Upper lobe of left lung (tissue), 4 donors: ENCODE measurements around the gene HPGDS.

Experiments
- POLR2AphosphoS5 ChIP-seq, 2 donors: sonication (generic); formaldehyde crosslinking; IDR thresholded peaks; one replicate each; pipeline ENCODE4 v1.5.1; 2017; ENCODE audit warnings: antibody characterized with exemption in 2 of 2
- TF ChIP-seq, protein P1 (sequence below), 6 experiments: fragments of 450-650 bp in 4 of 6; fragments of 200-600 bp in 2 of 6; sonication (generic) in 2 of 6; IDR thresholded peaks; one replicate each; pipeline ENCODE4 v1.5.1; 2016 to 2019; ENCODE audit warnings: antibody characterized with exemption in 6 of 6

DNA sequence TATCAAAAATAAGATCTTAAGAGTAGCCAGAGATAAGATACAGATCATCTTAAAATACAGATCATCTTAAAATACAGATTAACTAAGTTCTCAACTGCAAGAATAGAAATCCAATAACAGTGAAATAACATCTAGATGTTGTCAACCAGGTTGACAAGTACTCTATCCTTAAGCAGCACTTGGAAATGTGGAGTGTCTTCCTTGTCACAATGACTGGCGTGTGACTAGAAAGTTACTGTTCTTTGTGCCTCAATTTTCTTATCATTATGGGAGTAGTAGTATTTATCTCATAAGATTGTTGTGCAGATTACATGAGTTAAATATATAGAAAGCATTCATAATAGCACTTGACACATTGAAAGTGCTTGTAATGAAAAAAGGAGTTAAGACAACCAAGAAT, 25.8 kb upstream of the HPGDS start:
- TF ChIP-seq POLR2AphosphoS5 (IDR thresholded peaks at IDR 0.05) = no peak
- TF ChIP-seq, protein P1, sequence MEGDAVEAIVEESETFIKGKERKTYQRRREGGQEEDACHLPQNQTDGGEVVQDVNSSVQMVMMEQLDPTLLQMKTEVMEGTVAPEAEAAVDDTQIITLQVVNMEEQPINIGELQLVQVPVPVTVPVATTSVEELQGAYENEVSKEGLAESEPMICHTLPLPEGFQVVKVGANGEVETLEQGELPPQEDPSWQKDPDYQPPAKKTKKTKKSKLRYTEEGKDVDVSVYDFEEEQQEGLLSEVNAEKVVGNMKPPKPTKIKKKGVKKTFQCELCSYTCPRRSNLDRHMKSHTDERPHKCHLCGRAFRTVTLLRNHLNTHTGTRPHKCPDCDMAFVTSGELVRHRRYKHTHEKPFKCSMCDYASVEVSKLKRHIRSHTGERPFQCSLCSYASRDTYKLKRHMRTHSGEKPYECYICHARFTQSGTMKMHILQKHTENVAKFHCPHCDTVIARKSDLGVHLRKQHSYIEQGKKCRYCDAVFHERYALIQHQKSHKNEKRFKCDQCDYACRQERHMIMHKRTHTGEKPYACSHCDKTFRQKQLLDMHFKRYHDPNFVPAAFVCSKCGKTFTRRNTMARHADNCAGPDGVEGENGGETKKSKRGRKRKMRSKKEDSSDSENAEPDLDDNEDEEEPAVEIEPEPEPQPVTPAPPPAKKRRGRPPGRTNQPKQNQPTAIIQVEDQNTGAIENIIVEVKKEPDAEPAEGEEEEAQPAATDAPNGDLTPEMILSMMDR (IDR thresholded peaks at IDR 0.05) = no peak
